Body of pancreas (tissue), 4 donors: ENCODE data around the gene KIZ. TPM values are rescaled to one million over a fixed set of nuclear protein-coding genes. Genes with fewer than 3 reads are reported as not detected.
"Not testable (repeated sequence)": the region's sequence is repeated elsewhere in the genome, so short reads cannot be mapped to it uniquely, and the experiment has no call there.

Source experiments
- ATAC-seq: fragments of 150-250 bp; one replicate; pipeline ENCODE4 v1.9.1; 2016
- DNase-seq, 4 donors: peaks; one replicate each; pipeline ENCODE4 v3.0.0-alpha.2; 2019
- H3K27ac ChIP-seq, 4 donors: fragments of 200-600 bp; sonication (generic); 1 replicate in 3 of 4; 2 replicates in 1 of 4; pipeline versions ENCODE4 v1.5.1 to v1.6.1; 2016 to 2019; ENCODE audit warnings: mild to moderate bottlenecking in 1 of 4, mixed read lengths in 1 of 4, moderate library complexity in 1 of 4
- H3K27me3 ChIP-seq, 2 donors: fragments of 200-600 bp; sonication (generic); one replicate each; pipeline ENCODE4 v1.6.0; 2016; ENCODE audit warnings: mild to moderate bottlenecking in 1 of 2
- H3K36me3 ChIP-seq, 2 donors: fragments of 200-600 bp; sonication (generic); replicated peaks in 1 of 2; 2 replicates each; pipeline ENCODE4 v1.5.1; 2016; ENCODE audit warnings: low read depth in 2 of 2; ENCODE audit not compliant: insufficient read depth in 1 of 2
- H3K4me1 ChIP-seq: fragments of 200-600 bp; sonication (generic); one replicate; pipeline ENCODE4 v1.6.0; 2016
- H3K4me3 ChIP-seq, 2 donors: fragments of 200-600 bp; sonication (generic); 1 replicate in 1 of 2; 2 replicates in 1 of 2; pipeline ENCODE4 v1.5.1; 2016 to 2019
- H3K9me3 ChIP-seq, 3 donors: fragments of 200-600 bp; sonication (generic); 1 replicate in 2 of 3; 2 replicates in 1 of 3; pipeline ENCODE4 v1.5.1; 2016
- CTCF ChIP-seq, 7 experiments: fragments of 450-650 bp in 4 of 7; fragments of 200-600 bp in 3 of 7; sonication (generic) in 3 of 7; IDR thresholded peaks; one replicate each; pipeline ENCODE4 v1.5.1; 2016 to 2019; ENCODE audit warnings: antibody characterized with exemption in 7 of 7
- POLR2A ChIP-seq, 3 donors: fragments of 450-650 bp; IDR thresholded peaks; one replicate each; pipeline ENCODE4 v1.6.1; 2016; ENCODE audit warnings: antibody characterized with exemption in 3 of 3, mild to moderate bottlenecking in 2 of 3
- WGBS, 2 donors: methylation state at CpG; one replicate each; pipeline ENCODE4 v1.1.5; 2017; 5-methylcytosine and 5-hydroxymethylcytosine counted together
- intact Hi-C: fragments of 100-400 bp; cut with DNase I; formaldehyde crosslinking; loops from one replicate; pipeline ENCODE4 v1.15.1; 2023
- total RNA-seq, 2 donors: library from RNA; depleted of rRNA; stranded (reverse); fragments of >200 nt; gene quantifications; one replicate each; pipeline ENCODE4 v1.1.0, GENCODE V29; 2016

KIZ gene
- total RNA-seq, 2 donors from 2014 or later = 17.1 to 28.7 TPM

GRCh38 chr20:21167261-21167660 lies 41.4 kb downstream of the KIZ start:
- intact Hi-C loops = no loop called here
- Histone ChIP-seq H3K36me3 (peaks cover 0 to 7% of the 10 kb centered on the region in 2 donors), H3K4me1 (no peaks in the 10 kb centered on the region), H3K27me3 (no peaks in the 10 kb centered on the region), H3K9me3 (no peaks in the 10 kb centered on the region), H3K4me3 (no peak overlapping the region), H3K27ac (no peak overlapping the region)
- TF ChIP-seq POLR2A (IDR thresholded peaks at IDR 0.05) = no peak
- TF ChIP-seq CTCF (IDR thresholded peaks at IDR 0.05) = no peak
- no peak for ATAC-seq
- WGBS, 2 donors = 93 to 96% methylated on average over 5 of the region's 5 CpGs
- DNase-seq = no peak

DNA sequence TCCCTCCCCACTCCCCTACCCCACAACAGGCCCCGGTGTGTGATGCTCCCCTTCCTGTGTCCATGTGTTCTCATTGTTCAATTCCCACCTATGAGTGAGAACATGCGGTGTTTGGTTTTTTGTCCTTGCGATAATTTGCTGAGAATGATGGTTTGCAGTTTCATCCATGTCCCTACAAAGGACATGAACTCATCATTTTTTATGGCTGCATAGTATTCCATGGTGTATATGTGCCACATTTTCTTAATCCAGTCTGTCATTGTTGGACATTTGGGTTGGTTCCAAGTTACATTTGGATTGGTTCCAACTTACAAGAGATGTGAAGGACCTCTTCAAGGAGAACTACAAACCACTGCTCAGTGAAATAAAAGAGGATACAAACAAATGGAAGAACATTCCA lies 42.2 kb downstream of the KIZ start:
- H3K36me3 ChIP-seq, ATAC-seq, H3K4me1 ChIP-seq, H3K4me3 ChIP-seq, DNase-seq, intact Hi-C loops, H3K9me3 ChIP-seq, H3K27ac ChIP-seq, H3K27me3 ChIP-seq: not testable (repeated sequence)
- 91 to 93% methylated on average over 3 of the region's 3 CpGs for WGBS, 2 donors

DNA sequence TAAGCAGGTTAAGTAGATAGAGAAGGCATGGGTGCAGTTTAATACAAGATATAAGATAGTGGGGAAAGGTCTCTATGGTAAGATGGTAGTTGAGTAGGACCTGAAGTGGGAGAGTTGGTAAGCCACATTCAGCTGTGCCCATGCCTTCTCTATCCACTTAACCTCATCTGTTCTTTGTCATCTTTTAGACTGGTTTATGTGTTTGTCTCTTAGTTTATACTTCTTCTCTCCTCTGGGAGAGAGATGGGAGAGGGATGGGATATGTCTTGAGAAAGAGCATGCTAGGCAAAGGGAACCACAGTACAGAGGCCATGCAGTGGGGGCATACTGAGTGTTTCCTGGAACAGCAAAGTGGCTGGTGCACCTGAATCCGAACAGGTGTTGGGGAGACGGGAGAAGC lies 46.7 kb downstream of the KIZ start:
- ATAC-seq (no peak), DNase-seq (no peak)
- intact Hi-C loops = no loop called here
- Histone ChIP-seq H3K27ac (no peak overlapping the region), H3K36me3 (no peaks in the 10 kb centered on the region), H3K4me3 (no peak overlapping the region), H3K9me3 (peaks cover 0 to 2% (median 0%) of the 10 kb centered on the region in 3 donors), H3K27me3 (no peaks in the 10 kb centered on the region), H3K4me1 (no peaks in the 10 kb centered on the region)
- TF ChIP-seq POLR2A (IDR thresholded peaks at IDR 0.05) (no peak), CTCF (IDR thresholded peaks at IDR 0.05) (no peak)
- WGBS, 2 donors = 95 to 100% methylated on average over 2 of the region's 2 CpGs

DNA sequence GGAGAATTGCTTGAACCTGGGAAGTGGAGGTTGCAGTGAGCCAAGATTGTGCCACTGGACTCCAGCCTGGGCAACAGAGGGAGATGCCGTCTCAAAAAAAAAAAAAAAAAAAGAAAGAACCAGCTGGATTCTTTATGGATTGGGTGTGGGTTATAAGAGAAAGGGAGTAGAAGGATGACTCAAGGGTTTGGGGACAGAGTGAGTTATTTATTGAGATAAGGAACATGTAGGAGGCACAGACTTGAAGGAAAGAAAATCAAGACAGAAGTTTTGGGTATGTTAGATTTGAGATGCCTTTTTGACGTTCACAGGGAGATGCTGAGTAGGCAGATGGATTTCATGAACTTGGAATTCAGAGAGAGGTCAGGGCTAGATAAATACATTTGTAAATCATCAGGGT lies 47.6 kb downstream of the KIZ start:
- peaks cover 0 to 5% (median 0%) of the 10 kb centered on the region in 3 donors for H3K9me3 ChIP-seq
- no peak for TF ChIP-seq POLR2A (IDR thresholded peaks at IDR 0.05)
- no peak for TF ChIP-seq CTCF (IDR thresholded peaks at IDR 0.05)
- intact Hi-C loops = no loop called here
- DNase-seq (no peak), ATAC-seq (no peak)
- H3K27me3 ChIP-seq = no peaks in the 10 kb centered on the region
- H3K4me3 ChIP-seq = no peak overlapping the region
- H3K36me3 ChIP-seq = no peaks in the 10 kb centered on the region
- no peak overlapping the region for H3K27ac ChIP-seq
- 82 to 86% methylated on average over 2 of the region's 2 CpGs for WGBS, 2 donors
- no peaks in the 10 kb centered on the region for H3K4me1 ChIP-seq

GRCh38 chr20:21174516-21175239 lies 48.8 kb downstream of the KIZ start:
- 73 to 83% methylated on average over 2 of the region's 2 CpGs for WGBS, 2 donors
- Histone ChIP-seq H3K9me3 (peaks cover 0 to 5% (median 0%) of the 10 kb centered on the region in 3 donors), H3K27me3 (no peaks in the 10 kb centered on the region), H3K4me3 (no peak overlapping the region), H3K36me3 (no peaks in the 10 kb centered on the region), H3K4me1 (no peaks in the 10 kb centered on the region), H3K27ac (no peak overlapping the region)
- intact Hi-C loops = no loop called here
- no peak for ATAC-seq
- no peak for TF ChIP-seq CTCF (IDR thresholded peaks at IDR 0.05)
- no peak for TF ChIP-seq POLR2A (IDR thresholded peaks at IDR 0.05)
- DNase-seq = no peak
